ENCODE data around the gene LYPLAL1.

- no peak for TF ChIP-seq CTCF (IDR thresholded peaks at IDR 0.05)
- TF ChIP-seq POLR2A (IDR thresholded peaks at IDR 0.05), result no peak
These were observed 857 bp upstream of the LYPLAL1 start for GRCh38 chr1:219172821-219173220.
